Omental fat pad (tissue), 4 donors: ENCODE measurements around the gene LRRC34. TPM values are rescaled to one million over a fixed set of nuclear protein-coding genes. Genes with fewer than 3 reads are reported as not detected.

Source experiments
- ATAC-seq: fragments of 150-250 bp; one replicate; pipeline ENCODE4 v1.9.1; 2016; ENCODE audit warnings: mild to moderate bottlenecking, moderate library complexity; ENCODE audit not compliant: low FRiP score
- DNase-seq: peaks from one replicate; pipeline ENCODE4 v3.0.0-alpha.2; 2019; ENCODE audit warnings: low spot score
- CTCF ChIP-seq, 3 donors: fragments of 450-650 bp; IDR thresholded peaks; one replicate each; pipeline ENCODE4 v1.5.1; 2016 to 2017; ENCODE audit warnings: antibody characterized with exemption in 3 of 3, mild to moderate bottlenecking in 3 of 3, moderate library complexity in 2 of 3
- total RNA-seq, 4 donors: library from RNA; depleted of rRNA; stranded (reverse); fragments of >200 nt; gene quantifications; one replicate each; pipeline ENCODE4 v1.1.0, GENCODE V29; 2016

Gene LRRC34
- total RNA-seq, 4 donors from 2014 or later: 1.9 to 14.8 (median 2.7) TPM

GRCh38 chr3:169835533-169835932 lies 22.8 kb upstream of the LRRC34 start:
- no peak for TF ChIP-seq CTCF (IDR thresholded peaks at IDR 0.05)
- DNase-seq (no peak), ATAC-seq (no peak)

- no peak for ATAC-seq
- TF ChIP-seq CTCF (IDR thresholded peaks at IDR 0.05): no peak
- no peak for DNase-seq
These were observed 15.0 kb upstream of the LRRC34 start for GRCh38 chr3:169827712-169828111.

- ATAC-seq: no peak
- TF ChIP-seq CTCF (IDR thresholded peaks at IDR 0.05): no peak
- DNase-seq: no peak
These were observed 12.6 kb upstream of the LRRC34 start for GRCh38 chr3:169825316-169825715.

- DNase-seq: no peak
- TF ChIP-seq CTCF (IDR thresholded peaks at IDR 0.05): no peak
- ATAC-seq: no peak
These were observed 10.3 kb upstream of the LRRC34 start for GRCh38 chr3:169822983-169823382.

DNA sequence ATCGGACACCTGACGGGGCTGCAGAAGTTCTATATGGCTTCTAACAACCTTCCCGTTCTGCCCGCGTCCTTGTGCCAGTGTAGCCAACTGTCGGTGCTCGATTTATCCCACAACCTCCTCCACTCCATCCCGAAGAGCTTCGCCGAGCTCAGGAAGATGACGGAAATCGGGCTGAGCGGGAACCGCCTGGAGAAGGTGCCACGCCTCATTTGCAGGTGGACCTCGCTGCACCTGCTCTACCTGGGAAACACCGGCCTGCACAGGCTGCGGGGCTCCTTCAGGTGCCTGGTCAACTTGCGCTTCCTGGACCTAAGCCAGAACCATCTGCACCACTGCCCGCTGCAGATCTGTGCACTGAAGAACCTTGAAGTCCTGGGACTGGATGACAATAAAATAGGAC lies 9.8 kb upstream of the LRRC34 start:
- no peak for ATAC-seq
- no peak for TF ChIP-seq CTCF (IDR thresholded peaks at IDR 0.05)
- DNase-seq: no peak

DNA sequence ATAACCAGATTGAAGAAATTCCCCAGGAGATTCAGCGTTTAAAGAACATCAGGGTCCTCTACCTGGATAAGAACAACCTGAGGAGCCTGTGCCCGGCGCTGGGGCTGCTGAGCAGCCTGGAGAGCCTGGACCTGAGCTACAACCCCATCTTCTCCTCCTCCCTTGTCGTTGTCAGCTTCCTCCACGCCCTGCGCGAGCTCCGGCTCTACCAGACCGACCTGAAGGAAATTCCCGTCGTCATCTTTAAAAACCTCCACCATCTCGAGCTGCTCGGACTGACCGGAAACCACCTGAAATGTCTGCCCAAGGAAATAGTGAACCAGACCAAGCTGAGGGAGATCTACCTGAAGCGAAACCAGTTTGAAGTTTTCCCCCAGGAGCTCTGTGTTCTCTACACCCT lies 9.4 kb upstream of the LRRC34 start:
- no peak for ATAC-seq
- TF ChIP-seq CTCF (IDR thresholded peaks at IDR 0.05): no peak
- no peak for DNase-seq

DNA sequence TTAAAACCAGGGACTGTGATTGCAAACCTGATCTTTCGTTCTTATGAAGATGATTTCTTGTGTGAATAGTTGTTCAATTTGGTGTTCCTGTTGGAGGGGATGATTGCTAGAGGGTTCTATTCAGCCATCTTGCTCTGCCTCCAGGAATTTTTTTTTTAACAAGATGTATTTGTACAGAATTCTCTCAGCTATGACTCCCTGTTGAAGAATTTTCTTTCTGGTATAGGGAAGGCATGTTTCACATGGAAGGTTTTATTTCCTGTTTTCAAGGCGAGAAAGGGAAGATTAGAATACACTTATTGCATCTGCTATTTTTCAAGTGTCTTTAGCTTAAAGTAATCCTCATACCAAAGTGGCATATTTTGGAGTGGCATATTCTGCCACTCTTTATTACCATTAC lies 5.6 kb upstream of the LRRC34 start:
- no peak for DNase-seq
- ATAC-seq: no peak
- no peak for TF ChIP-seq CTCF (IDR thresholded peaks at IDR 0.05)
